Measurements from ENCODE around the gene SLC6A12. TPM values are rescaled to one million over a fixed set of nuclear protein-coding genes. Genes with fewer than 3 reads are reported as not detected.

The SLC6A12 gene
- total and polyA plus RNA-seq, 2 donors (not counting 3 experiments of a cell fraction or from before 2014, with no cell fraction given): not detected

- Histone ChIP-seq H3K36me3 (ENCODE audit: control insufficient read depth in 2 of 2, extremely low read depth in 1 of 2, insufficient read depth in 2 of 2, low read length in 2 of 2) (no peaks in the 10 kb centered on the region), H3K9me1 (replicated peaks; ENCODE audit: control insufficient read depth, extremely low read depth, insufficient read depth, low read length) (no peaks in the 10 kb centered on the region), H3K79me2 (ENCODE audit: control insufficient read depth, insufficient read depth, low read length) (no peaks in the 10 kb centered on the region), H3K9me3 (replicated peaks; ENCODE audit: control insufficient read depth, insufficient read depth, low read length) (no peaks in the 10 kb centered on the region), H4K20me1 (replicated peaks; ENCODE audit: control insufficient read depth, extremely low read depth, insufficient read depth, low read length) (no peaks in the 10 kb centered on the region), H3K27me3 (ENCODE audit: control insufficient read depth in 2 of 2, insufficient read depth in 2 of 2, low read length in 2 of 2) (no peaks in the 10 kb centered on the region), H3K4me3 (replicated peaks in 1 of 3; ENCODE audit: insufficient read depth in 1 of 3, low read depth in 1 of 3, low read length in 3 of 3) (no peak overlapping the region), H2AFZ (ENCODE audit: low read depth, low read length) (no peak overlapping the region), H3K9ac (replicated peaks; ENCODE audit: extremely low read depth, insufficient read depth, low read length) (no peak overlapping the region), H3K4me1 (ENCODE audit: control insufficient read depth, extremely low read depth, insufficient read depth, low read length) (no peaks in the 10 kb centered on the region), H3K27ac (ENCODE audit: insufficient read depth, low read depth, low read length) (no peak overlapping the region), H3K4me2 (ENCODE audit: insufficient read depth, low read length) (no peak overlapping the region)
- BruUV-seq (replicated peaks): no TSS peak
- FAIRE-seq (no peak), DNase-seq (ENCODE audit: low read depth, low spot score) (no peak)
- CTCF ChIA-PET: no interaction called here
- dilution Hi-C loops (cut with MboI; ENCODE audit: extremely low pct_ligation_motif_present, low sequenced_read_pairs): no loop called here
- no peak for TF ChIP-seq GATA2 (IDR thresholded peaks at IDR 0.05; ENCODE audit: insufficient read depth, insufficient read length, low read depth, low read length)
- TF ChIP-seq CTCF (IDR thresholded peaks at IDR 0.05; ENCODE audit: extremely low read depth in 1 of 2, insufficient read depth in 1 of 2, low read depth in 1 of 2, low read length in 2 of 2): no peak
- intact Hi-C loops (cut with micrococcal nuclease): no loop called here
- POLR2A ChIA-PET: no interaction called here
Observed at GRCh38 chr12:221736-222135, 7.8 kb upstream of the SLC6A12 start.

- DNase-seq (ENCODE audit: low read depth, low spot score): no peak
- H3K4me2 ChIP-seq (ENCODE audit: insufficient read depth, low read length): no peak overlapping the region
- H3K79me2 ChIP-seq (ENCODE audit: control insufficient read depth, insufficient read depth, low read length): no peaks in the 10 kb centered on the region
- no peak overlapping the region for H3K9ac ChIP-seq (replicated peaks; ENCODE audit: extremely low read depth, insufficient read depth, low read length)
- BruUV-seq (replicated peaks): no TSS peak
- no peak overlapping the region for H2AFZ ChIP-seq (ENCODE audit: low read depth, low read length)
- dilution Hi-C loops (cut with MboI; ENCODE audit: extremely low pct_ligation_motif_present, low sequenced_read_pairs): no loop called here
- no peaks in the 10 kb centered on the region for H3K4me1 ChIP-seq (ENCODE audit: control insufficient read depth, extremely low read depth, insufficient read depth, low read length)
- H3K36me3 ChIP-seq (ENCODE audit: control insufficient read depth in 2 of 2, extremely low read depth in 1 of 2, insufficient read depth in 2 of 2, low read length in 2 of 2): no peaks in the 10 kb centered on the region
- CTCF ChIA-PET: interaction anchor here (1.0 to 2.1 kb wide), 2 partner anchors 9 to 13 kb away, joined by 3 to 5 read pairs; no protein-coding TSS in a partner anchor
- no peaks in the 10 kb centered on the region for H3K9me1 ChIP-seq (replicated peaks; ENCODE audit: control insufficient read depth, extremely low read depth, insufficient read depth, low read length)
- intact Hi-C loops (cut with micrococcal nuclease): no loop called here
- POLR2A ChIA-PET: no interaction called here
- no peak overlapping the region for H3K27ac ChIP-seq (ENCODE audit: insufficient read depth, low read depth, low read length)
- FAIRE-seq: no peak
- no peak for TF ChIP-seq MYC (IDR thresholded peaks at IDR 0.05; ENCODE audit: low read depth, low read length)
- no peak for TF ChIP-seq EZH2 (IDR thresholded peaks at IDR 0.05; ENCODE audit: borderline replicate concordance, low read depth, low read length, severe bottlenecking)
- TF ChIP-seq GATA2 (IDR thresholded peaks at IDR 0.05; ENCODE audit: insufficient read depth, insufficient read length, low read depth, low read length): no peak
- TF ChIP-seq FOS (IDR thresholded peaks at IDR 0.05; ENCODE audit: borderline replicate concordance, insufficient read depth, low read length): no peak
- TF ChIP-seq POLR2A (IDR thresholded peaks at IDR 0.05; ENCODE audit: low read depth, low read length): no peak
- no peak for TF ChIP-seq CTCF (IDR thresholded peaks at IDR 0.05; ENCODE audit: extremely low read depth in 1 of 2, insufficient read depth in 1 of 2, low read depth in 1 of 2, low read length in 2 of 2)
- TF ChIP-seq POLR2AphosphoS5 (IDR thresholded peaks at IDR 0.05; ENCODE audit: insufficient read depth, low read depth, low read length): no peak
- TF ChIP-seq JUN (IDR thresholded peaks at IDR 0.05; ENCODE audit: borderline replicate concordance, insufficient read depth, insufficient read length, low read depth): no peak
- TF ChIP-seq MAX (IDR thresholded peaks at IDR 0.05; ENCODE audit: insufficient read depth, insufficient read length): no peak
- no peaks in the 10 kb centered on the region for H3K27me3 ChIP-seq (ENCODE audit: control insufficient read depth in 2 of 2, insufficient read depth in 2 of 2, low read length in 2 of 2)
- no peaks in the 10 kb centered on the region for H4K20me1 ChIP-seq (replicated peaks; ENCODE audit: control insufficient read depth, extremely low read depth, insufficient read depth, low read length)
- no peaks in the 10 kb centered on the region for H3K9me3 ChIP-seq (replicated peaks; ENCODE audit: control insufficient read depth, insufficient read depth, low read length)
- no peak overlapping the region for H3K4me3 ChIP-seq (replicated peaks in 1 of 3; ENCODE audit: insufficient read depth in 1 of 3, low read depth in 1 of 3, low read length in 3 of 3)
Observed at GRCh38 chr12:220946-221550, 7.1 kb upstream of the SLC6A12 start.

Measured in endothelial cell of umbilical vein (primary cell).